Prostate gland (tissue), 2 donors: ENCODE measurements around the gene TAF4. TPM values are rescaled to one million over a fixed set of nuclear protein-coding genes. Genes with fewer than 3 reads are reported as not detected.

Experiments
- DNase-seq: peaks from one replicate; pipeline ENCODE4 v3.0.0-alpha.2; 2019; ENCODE audit warnings: low spot score
- H3K27ac ChIP-seq, 2 donors: fragments of 200-600 bp; sonication (generic); 2 replicates each; pipeline ENCODE4 v1.5.1; 2017 to 2019
- H3K27me3 ChIP-seq: fragments of 200-600 bp; sonication (generic); replicated peaks from 2 replicates; pipeline ENCODE4 v1.5.1; 2019; ENCODE audit not compliant: insufficient read depth
- H3K36me3 ChIP-seq, 2 donors: fragments of 200-600 bp; sonication (generic); 1 replicate in 1 of 2; 2 replicates in 1 of 2; pipeline versions ENCODE4 v1.5.1 to v1.8.1; 2017 to 2019
- H3K4me1 ChIP-seq: fragments of 200-600 bp; sonication (generic); replicated peaks from 2 replicates; pipeline ENCODE4 v1.5.1; 2019
- H3K4me3 ChIP-seq, 2 donors: fragments of 200-600 bp; sonication (generic); 2 replicates each; pipeline ENCODE4 v1.5.1; 2017 to 2019
- H3K9me3 ChIP-seq: fragments of 200-600 bp; sonication (generic); 2 replicates; pipeline ENCODE4 v1.5.1; 2017
- POLR2A ChIP-seq: fragments of 450-650 bp; IDR thresholded peaks from one replicate; pipeline ENCODE4 v1.6.1; 2016; ENCODE audit warnings: antibody characterized with exemption, mild to moderate bottlenecking
- POLR2AphosphoS5 ChIP-seq: sonication (generic); formaldehyde crosslinking; IDR thresholded peaks from one replicate; pipeline ENCODE4 v1.6.1; 2017; ENCODE audit warnings: antibody characterized with exemption
- WGBS: methylation state at CpG from one replicate; pipeline ENCODE4 v1.1.5; 2018; 5-methylcytosine and 5-hydroxymethylcytosine counted together
- intact Hi-C: fragments of 100-400 bp; cut with DNase I; formaldehyde crosslinking; loops from one replicate; pipeline ENCODE4 v1.14.2; 2022
- total RNA-seq, 2 donors: library from RNA; depleted of rRNA; stranded (reverse); fragments of >200 nt; gene quantifications; one replicate each; pipeline ENCODE4 v1.1.0, GENCODE V29; 2016
- TF ChIP-seq, protein P1 (sequence below), 4 experiments: fragments of 200-600 bp in 2 of 4; fragments of 450-650 bp in 2 of 4; sonication (generic) in 2 of 4; IDR thresholded peaks; 1 replicate in 3 of 4; 2 replicates in 1 of 4; pipeline ENCODE4 v1.5.1; 2016 to 2019; ENCODE audit warnings: antibody characterized with exemption in 4 of 4, mild to moderate bottlenecking in 2 of 4, moderate library complexity in 2 of 4

The TAF4 gene
- total RNA-seq, 2 donors from 2014 or later, result 19.9 to 57.1 TPM

- no peaks in the 10 kb centered on the region for H3K4me1 ChIP-seq
- no peak for TF ChIP-seq POLR2AphosphoS5
- TF ChIP-seq, protein P1, sequence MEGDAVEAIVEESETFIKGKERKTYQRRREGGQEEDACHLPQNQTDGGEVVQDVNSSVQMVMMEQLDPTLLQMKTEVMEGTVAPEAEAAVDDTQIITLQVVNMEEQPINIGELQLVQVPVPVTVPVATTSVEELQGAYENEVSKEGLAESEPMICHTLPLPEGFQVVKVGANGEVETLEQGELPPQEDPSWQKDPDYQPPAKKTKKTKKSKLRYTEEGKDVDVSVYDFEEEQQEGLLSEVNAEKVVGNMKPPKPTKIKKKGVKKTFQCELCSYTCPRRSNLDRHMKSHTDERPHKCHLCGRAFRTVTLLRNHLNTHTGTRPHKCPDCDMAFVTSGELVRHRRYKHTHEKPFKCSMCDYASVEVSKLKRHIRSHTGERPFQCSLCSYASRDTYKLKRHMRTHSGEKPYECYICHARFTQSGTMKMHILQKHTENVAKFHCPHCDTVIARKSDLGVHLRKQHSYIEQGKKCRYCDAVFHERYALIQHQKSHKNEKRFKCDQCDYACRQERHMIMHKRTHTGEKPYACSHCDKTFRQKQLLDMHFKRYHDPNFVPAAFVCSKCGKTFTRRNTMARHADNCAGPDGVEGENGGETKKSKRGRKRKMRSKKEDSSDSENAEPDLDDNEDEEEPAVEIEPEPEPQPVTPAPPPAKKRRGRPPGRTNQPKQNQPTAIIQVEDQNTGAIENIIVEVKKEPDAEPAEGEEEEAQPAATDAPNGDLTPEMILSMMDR (IDR thresholded peaks at IDR 0.05), result no peak
- TF ChIP-seq POLR2A, result no peak
- DNase-seq, result no peak
- H3K36me3 ChIP-seq, result no peaks in the 10 kb centered on the region
- H3K4me3 ChIP-seq, result no peak overlapping the region
- no peaks in the 10 kb centered on the region for H3K9me3 ChIP-seq
- 14% methylated on average over 27 of the region's 49 CpGs for WGBS
- intact Hi-C loops, result no loop called here
- H3K27ac ChIP-seq, result no peak overlapping the region
- no peaks in the 10 kb centered on the region for H3K27me3 ChIP-seq
These were observed 99.8 kb downstream of the TAF4 start for GRCh38 chr20:61965606-61966491.

DNA sequence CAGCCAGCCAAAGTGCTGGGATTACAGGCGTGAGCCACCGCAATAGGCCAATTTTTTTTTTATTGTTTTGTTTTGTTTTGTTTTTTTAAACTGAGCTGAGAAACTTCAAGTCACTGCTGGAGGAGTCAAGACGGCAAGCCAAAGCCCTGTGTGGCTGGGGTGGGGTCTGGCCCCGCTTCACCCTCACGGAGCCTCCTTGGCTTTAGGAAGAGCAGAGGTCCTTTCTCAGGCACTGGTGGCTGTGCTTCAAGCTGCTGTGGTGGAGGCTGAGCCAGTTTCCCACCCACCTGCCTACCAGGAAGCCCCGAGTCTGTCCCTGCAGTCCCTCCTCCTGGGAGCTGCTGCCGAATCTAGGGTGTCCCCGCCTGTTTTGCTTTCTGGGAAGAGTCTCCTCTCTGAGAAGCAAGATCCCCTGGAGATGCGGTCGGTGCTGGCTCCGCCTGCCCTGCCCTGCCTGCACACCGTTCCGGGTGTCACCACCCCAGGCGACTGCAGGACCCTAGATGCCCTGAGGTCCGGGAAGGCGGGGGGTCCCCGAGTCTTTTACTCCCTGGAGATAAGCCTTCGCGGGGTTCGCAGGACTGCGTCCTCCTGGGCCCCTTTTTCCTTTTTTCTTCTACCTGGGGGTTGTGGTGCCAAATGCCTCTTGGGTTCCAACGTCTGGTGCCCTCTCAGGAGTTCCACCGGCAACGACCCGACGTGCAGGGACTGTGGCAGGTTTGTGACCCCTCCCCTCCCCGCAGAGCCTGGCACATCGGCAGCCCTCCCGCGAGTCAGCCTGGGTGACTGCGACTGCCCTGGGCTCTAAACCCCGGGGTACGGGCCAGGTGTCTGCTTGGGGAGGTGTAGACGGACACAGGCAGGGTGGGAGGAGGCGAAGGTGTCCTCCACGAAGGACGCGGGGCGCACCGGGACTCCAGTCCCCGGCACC lies 100.7 kb downstream of the TAF4 start:
- Histone ChIP-seq H3K27ac (no peak overlapping the region), H3K4me3 (no peak overlapping the region), H3K27me3 (no peaks in the 10 kb centered on the region), H3K36me3 (no peaks in the 10 kb centered on the region), H3K9me3 (no peaks in the 10 kb centered on the region), H3K4me1 (no peaks in the 10 kb centered on the region)
- DNase-seq, result no peak
- TF ChIP-seq POLR2A (no peak), POLR2AphosphoS5 (no peak)
- TF ChIP-seq, protein P1 (IDR thresholded peaks at IDR 0.05), result no peak
- intact Hi-C loops, result no loop called here
- 29% methylated on average over 35 of the region's 41 CpGs for WGBS

DNA sequence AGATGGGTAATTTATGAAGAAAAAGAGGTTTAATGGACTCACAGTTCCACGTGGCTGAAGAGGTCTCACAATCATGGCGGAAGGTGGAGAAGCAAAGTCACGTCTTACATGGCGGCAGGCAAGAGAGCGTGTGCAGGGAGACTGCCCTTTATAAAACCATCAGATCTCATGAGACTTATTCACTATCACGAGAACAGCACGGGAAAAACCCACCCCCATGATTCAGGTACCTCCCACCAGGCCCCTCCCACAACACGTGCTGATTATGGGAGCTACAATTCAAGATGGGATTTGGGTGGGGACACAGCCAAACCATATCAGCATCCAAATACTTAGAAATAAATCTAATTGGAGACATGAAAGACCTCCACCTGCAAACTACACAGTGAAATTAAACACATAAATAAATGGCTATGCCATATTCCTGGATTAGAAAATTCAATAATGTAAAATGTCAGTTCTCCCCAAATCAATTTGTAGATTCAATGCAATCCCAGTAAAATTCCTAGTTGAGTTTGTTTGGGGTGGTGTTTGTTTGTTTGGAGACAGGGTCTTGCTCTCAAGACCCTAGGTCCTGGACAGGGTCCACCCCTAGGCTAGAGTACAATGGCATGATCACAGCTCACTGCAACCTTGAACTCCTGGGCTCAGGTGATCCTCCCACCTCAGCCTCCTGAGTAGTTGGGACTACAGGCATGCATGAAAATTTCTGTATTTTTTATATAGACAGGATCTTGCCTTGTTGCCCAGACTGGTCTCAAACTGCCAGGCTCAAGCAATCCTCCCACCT lies 101.6 kb downstream of the TAF4 start:
- intact Hi-C loops, result no loop called here
- Histone ChIP-seq H3K27ac (no peak overlapping the region), H3K27me3 (no peaks in the 10 kb centered on the region), H3K4me1 (no peaks in the 10 kb centered on the region), H3K9me3 (no peaks in the 10 kb centered on the region), H3K4me3 (no peak overlapping the region), H3K36me3 (no peaks in the 10 kb centered on the region)
- TF ChIP-seq POLR2AphosphoS5, result no peak
- TF ChIP-seq POLR2A, result no peak
- TF ChIP-seq, protein P1 (IDR thresholded peaks at IDR 0.05), result no peak
- DNase-seq, result no peak
- 90% methylated on average over 8 of the region's 8 CpGs for WGBS

DNA sequence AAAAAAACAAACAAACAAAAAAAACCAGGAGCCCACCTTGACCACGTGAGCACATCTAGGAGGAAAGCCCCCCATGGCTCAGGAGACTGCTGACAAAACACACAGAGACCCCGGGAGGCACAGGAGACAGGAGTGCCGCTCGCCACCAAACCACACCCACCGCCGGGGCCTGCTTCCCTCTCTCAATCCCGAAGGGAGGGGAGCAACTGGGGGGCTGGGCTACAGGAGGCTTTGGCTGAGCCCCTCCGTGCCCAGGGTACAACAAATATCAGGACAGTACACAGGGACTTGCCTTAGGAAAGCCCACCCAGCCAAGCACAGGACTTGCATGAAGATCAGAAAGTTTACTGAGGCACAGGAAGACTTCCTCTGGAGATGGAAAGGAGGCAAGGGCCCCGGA lies 102.5 kb downstream of the TAF4 start:
- Histone ChIP-seq H3K4me3 (no peak overlapping the region), H3K9me3 (no peaks in the 10 kb centered on the region), H3K4me1 (no peaks in the 10 kb centered on the region), H3K36me3 (no peaks in the 10 kb centered on the region), H3K27me3 (no peaks in the 10 kb centered on the region), H3K27ac (no peak overlapping the region)
- intact Hi-C loops, result no loop called here
- TF ChIP-seq POLR2AphosphoS5 (no peak), POLR2A (no peak)
- TF ChIP-seq, protein P1 (IDR thresholded peaks at IDR 0.05), result no peak
- WGBS, result 80% methylated on average over 9 of the region's 9 CpGs
- DNase-seq, result no peak
